Islet of Langerhans (tissue), 1 donor: ENCODE data around the gene OR4C3.
A peak's percentile ranks its signal among the peaks of the same experiment; 100 is the strongest.
"Not testable (repeated sequence)": the region's sequence is repeated elsewhere in the genome, so short reads cannot be mapped to it uniquely, and the experiment has no call there.

Experiments
- FAIRE-seq: peaks from one replicate; lab custom pipeline; 2011; peaks lifted over from hg19 to GRCh38; lab: Jason Lieb, UNC

OR4C3 gene

DNA sequence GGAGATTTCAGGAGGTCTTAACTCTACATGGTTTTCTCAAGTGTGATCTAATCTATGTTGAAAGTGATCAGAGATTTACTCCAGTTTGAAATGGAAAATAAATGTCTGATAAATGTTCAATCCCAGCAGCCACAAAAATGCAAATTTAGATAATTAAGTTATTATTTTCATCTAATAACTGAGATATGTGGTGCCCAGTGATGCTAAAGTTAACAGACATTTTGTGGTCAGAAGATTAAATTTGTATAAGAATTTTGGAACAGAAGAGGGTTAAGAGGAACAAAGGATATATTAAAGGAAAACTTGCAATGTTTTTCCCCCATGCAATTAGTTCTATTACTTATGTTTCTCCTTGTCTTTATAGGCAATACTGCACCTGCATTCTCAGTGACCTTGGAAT, at the start of gene OR4C3:
Gene OR4C3, plus strand, starts transcription at position 301 of the 400 bp plus-strand sequence. CDS start 102 bp downstream, outside the sequence.
- not testable (repeated sequence) for FAIRE-seq

DNA sequence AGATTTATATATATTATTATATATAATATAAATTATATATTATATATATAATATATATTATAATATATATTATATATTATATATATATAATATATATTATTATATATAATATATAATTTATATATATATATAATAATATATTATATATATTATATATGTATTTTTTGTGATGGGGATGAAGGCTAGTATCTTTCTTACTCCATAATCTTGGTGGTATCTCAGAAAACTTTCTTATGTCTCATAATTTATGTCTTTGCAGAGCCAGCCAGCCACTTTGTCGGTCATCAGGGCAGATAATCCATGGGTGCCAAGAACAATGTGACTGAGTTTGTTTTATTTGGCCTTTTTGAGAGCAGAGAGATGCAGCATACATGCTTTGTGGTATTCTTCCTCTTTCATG, 18.8 kb upstream of the OR4C3 start, which contains the start of gene OR4S1:
Gene OR4S1, plus strand, starts transcription at position 301 of the 400 bp plus-strand sequence. Its CDS starts 0 bp downstream, at position 301.
- no peak for FAIRE-seq

DNA sequence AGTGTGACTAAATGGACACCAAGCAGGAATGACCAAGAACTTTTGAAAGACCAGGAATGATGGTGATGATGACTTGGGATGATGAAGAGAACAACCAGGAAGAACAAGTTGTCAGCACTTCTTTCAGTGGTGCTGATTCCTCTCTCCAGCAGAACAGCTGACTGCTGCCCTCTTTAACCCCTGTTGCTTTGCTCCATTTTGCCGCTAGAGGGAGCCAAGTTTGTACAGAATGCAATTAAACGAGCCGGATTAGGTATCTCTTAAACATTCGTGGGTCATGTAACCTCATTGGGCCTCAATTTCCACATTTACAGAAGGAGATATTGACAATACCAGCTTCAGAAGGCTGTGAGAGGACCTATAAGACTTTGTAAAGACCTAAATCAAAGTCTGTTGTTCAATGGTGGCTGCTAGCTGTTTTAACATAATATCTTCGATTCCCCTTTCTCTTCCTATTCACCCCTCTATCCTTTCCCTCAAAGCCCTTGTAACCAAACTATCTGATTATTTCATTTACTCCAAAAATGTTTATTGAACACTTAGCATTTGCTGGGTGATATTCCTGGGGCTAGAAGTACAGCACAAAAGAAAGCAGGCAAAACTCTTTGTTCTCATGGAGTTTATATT, 16.8 kb upstream of the OR4C3 start:
- FAIRE-seq, result peak; percentile 86

DNA sequence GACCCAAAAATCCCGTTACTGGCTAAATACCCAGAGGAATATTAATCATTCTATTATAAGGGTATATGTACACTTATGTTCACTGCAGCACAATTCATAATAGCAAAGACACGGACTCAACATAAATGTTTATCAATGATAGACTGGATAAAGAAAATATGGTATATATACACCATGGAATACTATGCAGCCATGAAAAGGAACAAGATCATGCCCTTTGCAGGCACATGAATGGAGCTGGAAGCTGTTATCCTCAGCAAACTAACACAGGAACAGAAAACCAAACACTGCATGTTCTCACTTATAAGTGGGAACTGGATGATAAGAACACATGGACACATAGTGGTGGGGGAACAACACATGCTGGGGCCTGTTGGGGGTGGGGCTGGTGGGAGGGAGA, 11.1 kb upstream of the OR4C3 start:
- not testable (repeated sequence) for FAIRE-seq

DNA sequence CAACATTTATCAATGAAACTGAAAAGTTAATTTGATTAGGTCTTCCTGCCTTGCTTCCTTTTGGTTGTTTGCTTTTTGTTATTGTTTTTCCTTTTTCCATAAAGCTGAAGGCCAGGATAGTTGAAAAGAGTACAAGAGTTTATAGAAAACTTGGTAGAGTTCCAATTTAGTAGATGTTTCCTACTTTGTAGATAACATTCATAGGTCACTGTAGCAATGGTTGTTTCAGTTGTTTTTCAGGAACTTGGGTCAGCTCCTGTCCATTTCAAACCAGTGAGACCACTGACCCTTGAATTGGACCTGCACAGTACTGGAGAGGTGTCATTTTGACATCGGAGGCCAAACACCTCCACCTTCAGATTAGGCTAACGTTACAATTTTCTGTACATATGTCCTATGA, 4.9 kb upstream of the OR4C3 start:
- not testable (repeated sequence) for FAIRE-seq

DNA sequence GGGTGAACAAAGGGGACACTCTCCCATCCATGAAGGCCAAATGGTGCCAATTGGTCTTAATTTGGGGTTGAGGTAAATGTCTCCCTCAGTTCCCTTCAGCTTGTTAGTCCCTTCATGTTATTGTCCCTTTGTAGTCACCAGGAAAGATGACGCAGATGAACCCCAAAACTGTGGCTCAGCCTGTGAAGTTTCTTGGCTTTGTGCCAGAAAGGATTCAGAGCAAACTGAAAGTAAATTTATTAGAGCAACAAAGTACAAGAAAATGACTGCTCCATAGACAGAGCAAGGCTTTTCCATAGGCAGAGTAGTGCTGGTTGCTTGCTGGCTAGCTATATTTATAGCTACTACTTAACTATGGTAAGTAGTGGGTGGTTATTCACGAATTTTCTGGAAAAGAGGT, 16.7 kb downstream of the OR4C3 start:
- FAIRE-seq, result no peak

DNA sequence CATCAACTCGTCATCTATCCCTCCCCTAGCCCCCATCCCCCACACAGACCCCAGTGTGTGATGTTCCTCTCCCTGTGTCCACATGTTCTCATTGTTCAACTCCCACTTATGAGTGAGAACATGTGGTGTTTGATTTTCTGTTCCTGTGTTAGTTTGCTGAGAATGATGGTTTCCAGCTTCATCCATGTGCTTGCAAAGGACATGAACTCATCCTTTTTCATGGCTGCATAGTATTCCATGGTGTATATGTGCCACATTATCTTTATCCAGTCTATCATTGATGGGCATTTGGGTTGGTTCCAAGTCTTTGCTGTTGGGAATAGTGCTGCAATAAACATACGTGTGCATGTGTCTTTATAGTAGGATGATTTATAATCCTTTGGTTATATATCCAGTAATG, 17.8 kb downstream of the OR4C3 start:
- not testable (repeated sequence) for FAIRE-seq

DNA sequence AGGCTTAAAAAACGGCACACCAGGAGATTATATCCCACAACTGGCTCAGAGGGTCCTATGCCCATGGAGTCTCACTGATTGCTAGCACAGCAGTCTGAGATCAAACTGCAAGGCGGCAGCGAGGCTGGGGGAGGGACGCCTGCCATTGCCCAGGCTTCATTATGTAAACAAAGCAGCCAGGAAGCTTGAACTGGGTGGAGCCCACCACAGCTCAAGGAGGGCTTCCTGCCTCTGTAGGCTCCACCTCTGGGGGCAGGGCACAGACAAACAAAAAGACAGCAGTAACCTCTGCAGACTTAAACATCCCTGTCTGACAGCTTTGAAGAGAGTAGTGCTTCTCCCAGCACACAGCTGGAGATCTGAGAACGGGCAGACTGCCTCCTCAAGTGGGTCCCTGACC, 21.6 kb downstream of the OR4C3 start:
- not testable (repeated sequence) for FAIRE-seq

DNA sequence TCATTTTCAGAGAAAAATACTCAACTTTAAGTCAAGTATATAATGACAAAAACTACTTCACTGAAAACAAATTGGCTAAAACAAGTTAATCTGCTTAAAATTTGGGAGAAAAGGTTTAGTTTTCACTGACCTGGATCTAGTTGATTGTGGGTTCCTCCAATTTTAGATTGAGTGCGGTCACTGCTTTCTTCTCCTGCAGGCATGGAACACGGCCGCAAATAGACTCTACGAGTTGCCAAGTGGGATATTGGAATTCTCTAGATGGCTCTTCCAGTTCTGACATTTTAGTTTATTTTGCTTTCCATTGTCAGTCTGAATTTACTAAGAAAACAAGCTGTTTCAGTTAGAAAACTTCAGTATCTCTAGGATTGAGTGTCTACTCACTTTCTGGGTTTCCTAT, 29.3 kb downstream of the OR4C3 start:
- no peak for FAIRE-seq

DNA sequence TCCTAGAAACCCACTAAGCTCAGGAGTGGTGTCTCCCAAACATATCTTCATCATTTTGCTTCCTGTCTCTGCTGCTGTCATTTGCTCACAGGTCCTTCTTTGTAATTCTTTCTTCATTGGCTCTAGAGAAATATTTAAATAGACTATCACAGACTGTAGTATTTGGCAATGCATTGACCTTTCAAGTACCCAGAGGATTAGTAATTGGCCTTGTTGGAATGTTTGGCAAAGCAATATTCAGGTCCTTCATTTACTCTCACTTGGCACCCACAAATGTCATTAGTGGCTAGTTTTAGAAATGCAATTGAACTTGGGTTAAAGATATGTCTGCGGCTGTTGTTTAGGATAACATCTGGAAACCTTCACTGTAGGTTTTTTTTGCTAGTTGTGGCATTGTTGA, 30.0 kb downstream of the OR4C3 start:
- FAIRE-seq, result no peak

DNA sequence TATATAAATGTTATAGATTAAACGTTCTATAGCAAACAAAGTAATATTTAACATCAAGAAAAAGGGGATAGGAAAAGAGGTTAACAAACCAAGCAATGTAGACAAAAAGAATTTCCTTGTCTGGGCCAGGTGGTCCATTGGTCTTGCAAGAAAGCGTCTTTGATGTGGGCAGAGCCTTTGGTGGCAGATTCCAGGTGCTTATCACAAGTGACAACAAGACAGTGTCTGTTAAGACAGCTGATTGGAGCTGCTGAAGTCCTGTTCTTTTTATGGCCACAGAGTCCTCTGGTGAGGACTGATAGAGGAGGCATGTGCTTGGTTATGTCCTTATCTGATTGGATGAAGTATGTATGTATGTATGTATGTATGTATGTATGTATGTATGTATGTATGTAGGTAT, 36.6 kb downstream of the OR4C3 start:
- not testable (repeated sequence) for FAIRE-seq

DNA sequence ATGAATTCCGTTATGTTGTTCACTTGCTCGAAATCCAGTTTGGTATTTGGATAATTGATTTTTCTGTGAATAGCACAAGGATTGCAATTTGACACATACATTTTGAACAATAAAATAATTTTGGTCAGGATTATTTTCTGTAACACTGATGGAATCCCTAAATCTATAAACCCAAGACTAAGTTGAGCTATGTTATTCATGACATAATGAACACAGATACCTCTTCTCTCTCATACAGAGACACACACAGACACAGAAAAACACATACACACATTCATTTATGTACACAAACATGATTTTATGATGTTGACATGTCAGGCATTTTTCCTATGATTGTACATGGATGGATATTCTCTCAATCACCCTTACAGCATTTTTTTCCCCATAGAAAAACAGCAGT, 41.6 kb downstream of the OR4C3 start, which contains the start of gene OR4C5:
Gene OR4C5, minus strand, starts transcription at position 101 of the 400 bp plus-strand sequence. Its CDS starts 0 bp downstream, at position 101.
- no peak for FAIRE-seq
